ENCODE measurements around the gene METTL21C.

The METTL21C gene

DNA sequence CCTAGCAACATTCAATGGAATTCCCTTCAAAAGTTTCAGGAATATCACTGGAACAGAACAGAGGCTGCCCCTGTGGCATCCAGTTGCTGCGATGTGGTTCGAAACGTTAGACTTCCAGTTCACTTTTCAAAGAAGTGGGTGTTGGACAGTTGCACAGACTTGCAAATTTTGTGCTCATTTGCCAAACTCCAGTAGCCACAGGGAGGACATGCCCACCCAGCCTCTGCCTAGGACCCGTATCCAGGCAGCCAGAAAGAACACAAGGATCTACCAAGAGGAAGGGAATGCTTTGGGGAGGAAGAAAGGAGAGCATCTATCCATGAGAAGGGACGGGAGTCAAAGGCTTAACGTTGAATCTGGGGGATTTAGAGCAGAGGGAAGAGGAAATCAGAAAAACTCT lies at the start of gene METTL21C:
TSS of gene METTL21C (minus strand) at position 108 of the 400 bp plus-strand sequence. CDS start 546 bp downstream, outside the sequence.
- DNase-seq (ENCODE audit: low read depth), result no peak

DNA sequence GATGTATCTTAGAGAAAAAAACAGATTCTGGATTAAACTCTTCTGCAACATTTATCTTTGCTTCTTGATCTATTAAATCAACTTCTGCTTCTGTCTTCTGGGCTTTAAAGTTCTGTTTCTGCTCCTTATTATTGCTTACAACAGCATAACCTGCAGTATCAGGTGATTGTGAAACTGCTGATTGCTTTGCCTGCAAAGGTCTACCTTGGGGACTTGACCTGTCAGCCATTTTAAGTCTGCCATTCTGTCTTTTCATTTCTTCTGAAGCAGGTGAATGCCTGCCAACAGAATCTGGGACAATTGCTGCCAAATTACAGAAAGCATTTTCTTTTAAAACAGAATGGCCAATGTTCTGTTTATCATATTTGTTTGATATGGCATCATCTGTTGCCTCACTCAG lies 47.7 kb upstream of the METTL21C start:
- no peak for DNase-seq (ENCODE audit: low read depth)

DNA sequence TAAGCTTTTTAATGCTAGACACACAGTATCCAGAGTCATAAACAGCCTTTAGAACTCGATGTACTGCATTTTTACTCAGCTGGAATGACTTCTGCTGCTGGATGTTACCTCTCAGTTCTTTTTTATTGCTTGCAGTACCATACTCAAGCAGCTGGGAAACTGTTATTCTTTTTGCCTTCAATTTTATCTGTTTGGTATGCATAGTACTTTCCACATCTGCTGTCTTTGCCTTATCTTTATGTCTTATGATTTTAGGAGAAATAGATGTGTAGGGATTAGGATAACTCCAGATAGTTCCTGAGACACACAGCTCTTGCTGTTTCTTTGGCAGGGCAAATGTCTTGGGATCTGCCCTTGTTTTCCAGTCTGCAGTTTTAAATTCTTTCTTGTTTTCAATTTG lies 47.3 kb upstream of the METTL21C start:
- DNase-seq (ENCODE audit: low read depth), result no peak

GRCh38 chr13:102729560-102730270 lies 34.9 kb upstream of the METTL21C start:
- no peak for DNase-seq (ENCODE audit: low read depth)

GRCh38 chr13:102726430-102726829 lies 31.6 kb upstream of the METTL21C start:
- DNase-seq (ENCODE audit: low read depth), result no peak

- DNase-seq (ENCODE audit: low read depth), result no peak
These were observed 30.1 kb upstream of the METTL21C start for GRCh38 chr13:102724923-102725322.

DNA sequence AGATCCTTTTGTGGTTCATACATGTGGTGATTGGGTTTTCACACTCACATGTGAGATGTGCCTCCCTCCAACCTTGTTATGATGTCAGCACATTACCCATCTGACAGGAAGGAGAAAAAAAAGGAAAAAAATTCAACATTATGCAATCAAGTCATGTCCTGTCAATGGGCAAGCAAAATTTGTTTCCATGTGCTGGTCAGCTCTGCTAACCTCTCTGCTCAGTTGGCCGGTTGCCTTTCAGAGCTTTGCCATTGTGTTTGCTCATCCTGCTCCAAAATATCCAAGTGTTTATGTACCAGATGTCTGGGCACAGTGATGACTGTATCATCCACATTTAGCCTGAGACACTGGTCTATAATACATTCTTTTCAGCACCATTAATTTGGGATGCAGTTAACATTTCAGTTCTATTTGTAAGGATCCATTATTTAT lies 27.0 kb upstream of the METTL21C start:
- DNase-seq (ENCODE audit: low read depth), result no peak

GRCh38 chr13:102718746-102719145 lies 23.9 kb upstream of the METTL21C start:
- no peak for DNase-seq (ENCODE audit: low read depth)

DNA sequence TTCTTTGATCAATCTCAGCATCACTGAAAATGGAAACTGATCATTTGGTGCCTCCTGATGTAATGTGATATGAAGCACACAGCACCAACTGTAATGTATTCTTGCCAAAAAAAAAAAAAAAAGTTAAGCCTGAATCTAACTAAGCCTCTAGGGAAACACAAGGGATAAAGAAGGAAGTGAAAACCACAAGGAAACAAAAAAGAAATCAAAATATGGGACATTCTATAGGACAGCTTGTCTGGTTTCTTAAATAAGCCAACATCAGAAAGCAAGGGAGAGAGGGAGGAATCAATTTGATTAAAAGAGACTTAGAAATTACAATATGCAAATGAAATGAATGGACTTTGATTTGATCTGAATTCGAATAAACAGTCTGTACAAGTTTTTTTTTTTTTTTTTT lies 20.6 kb upstream of the METTL21C start:
- DNase-seq (ENCODE audit: low read depth), result no peak

DNA sequence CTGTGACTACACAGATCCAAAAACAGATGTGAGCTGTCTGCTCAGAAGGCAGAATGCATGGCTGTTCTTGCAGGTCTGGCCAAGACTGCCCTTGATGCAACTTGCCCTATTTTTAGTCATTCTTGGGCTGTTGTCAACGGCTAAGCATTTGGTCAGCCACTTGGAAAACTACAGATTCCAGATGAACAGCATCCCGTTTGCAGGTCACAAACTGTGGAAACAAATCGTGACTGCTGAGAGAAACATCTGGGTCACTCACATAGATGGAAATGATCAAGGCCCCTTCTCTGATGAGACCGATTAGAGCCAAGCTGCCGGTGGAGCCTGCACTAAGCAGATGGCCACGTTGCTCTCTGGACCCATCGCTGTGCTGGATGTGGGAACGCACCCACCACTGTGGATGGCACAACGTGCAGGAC lies 15.4 kb upstream of the METTL21C start:
- DNase-seq (ENCODE audit: low read depth), result no peak

DNA sequence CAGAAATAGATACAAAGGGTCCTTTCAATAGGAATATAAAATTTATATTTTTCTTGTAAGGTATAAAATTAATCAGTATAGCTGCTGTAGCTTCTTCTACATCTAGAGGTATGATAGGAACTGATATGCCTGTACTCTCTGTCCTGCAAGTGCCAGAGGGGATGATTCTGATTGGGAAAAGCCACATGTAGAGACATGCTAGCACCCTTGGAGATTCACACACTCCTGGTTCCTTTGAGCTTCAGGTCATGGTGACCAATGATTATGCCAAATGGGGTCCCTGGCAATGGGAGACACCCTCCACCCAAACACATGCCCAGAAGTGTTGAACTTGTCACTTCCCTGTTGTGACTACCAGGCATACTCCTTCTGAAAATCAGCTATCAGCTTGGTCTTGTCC lies 14.7 kb upstream of the METTL21C start:
- no peak for DNase-seq (ENCODE audit: low read depth)

DNA sequence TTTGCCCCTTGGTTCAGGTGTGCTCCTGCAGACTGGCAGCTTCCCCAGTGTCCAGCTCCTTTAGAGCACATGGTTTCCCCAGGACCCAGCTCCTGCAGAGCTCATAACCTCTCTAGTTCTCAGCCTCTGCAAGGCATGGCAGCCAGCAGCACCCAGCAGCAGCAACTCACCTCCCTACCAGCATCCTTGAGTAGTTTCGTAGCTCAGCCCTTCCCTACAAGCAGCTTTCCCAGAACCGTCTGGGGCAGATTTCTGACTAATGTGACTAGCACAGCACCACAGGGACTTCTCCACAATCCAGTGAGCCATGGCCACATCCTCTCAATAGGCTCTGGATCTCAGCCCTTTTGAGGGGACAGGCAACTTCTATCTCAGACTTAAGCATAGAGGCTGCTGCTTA lies 14.1 kb upstream of the METTL21C start:
- DNase-seq (ENCODE audit: low read depth), result no peak

GRCh38 chr13:102708211-102708610 lies 13.4 kb upstream of the METTL21C start:
- no peak for DNase-seq (ENCODE audit: low read depth)

DNA sequence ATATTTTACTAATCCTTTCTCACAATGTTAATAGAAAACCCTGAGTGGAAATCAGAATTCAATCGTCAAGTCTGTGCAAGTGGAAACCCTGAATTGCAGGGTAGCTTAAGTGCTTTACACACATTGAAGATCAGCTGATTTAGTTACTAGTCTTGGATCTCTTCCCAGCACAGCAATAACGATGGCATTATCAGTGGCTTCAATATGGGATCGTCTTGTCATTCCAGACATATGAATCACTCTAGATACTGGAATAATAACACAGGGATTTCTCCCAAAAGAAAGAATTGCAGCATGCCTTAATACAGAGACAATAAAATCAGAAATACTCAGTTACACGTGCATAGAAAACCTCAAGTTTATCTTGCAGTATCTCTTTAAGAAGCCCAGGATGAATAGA lies 12.6 kb upstream of the METTL21C start:
- no peak for DNase-seq (ENCODE audit: low read depth)

- no peak for DNase-seq (ENCODE audit: low read depth)
These were observed 9.6 kb upstream of the METTL21C start for GRCh38 chr13:102704238-102705058.

- DNase-seq (ENCODE audit: low read depth), result no peak
These were observed 8.8 kb upstream of the METTL21C start for GRCh38 chr13:102703726-102704035.

DNA sequence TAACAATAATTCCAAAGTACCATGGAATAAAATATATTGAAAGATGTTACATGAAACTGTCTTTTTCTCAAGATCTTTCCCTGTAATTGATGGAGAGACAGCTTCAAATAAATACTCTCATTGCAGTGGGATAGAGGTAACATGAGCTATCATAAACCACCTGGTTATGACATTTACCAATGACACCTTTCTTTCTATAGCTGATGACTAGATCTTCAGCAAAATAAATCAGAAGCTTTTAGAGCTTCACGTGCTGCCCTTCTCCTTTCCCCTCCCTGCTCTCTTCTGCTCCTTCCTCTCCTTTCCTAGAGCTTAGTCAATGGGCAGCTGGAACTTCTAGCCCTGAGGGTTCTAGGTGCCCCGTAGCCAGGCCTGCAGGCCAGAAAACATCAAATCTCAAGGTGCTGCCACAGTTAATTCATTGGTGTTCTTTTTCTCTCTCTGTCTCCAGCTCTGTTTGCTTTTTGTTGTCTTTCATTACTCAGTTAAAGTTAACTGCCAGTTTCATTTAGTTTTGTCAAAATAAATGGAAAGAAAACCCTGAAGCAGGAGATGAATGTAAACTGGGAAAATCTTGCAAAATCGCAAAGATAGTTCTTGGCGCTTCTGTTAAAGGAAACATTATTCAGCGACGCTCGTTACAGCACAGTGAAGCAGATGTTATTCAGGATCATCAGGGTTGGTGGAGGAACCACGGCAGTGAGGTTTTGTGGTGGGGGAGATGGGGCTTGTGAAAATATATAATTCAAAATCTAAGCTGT lies 8.3 kb upstream of the METTL21C start:
- DNase-seq (ENCODE audit: low read depth), result no peak

GRCh38 chr13:102701331-102701730 lies 6.5 kb upstream of the METTL21C start:
- no peak for DNase-seq (ENCODE audit: low read depth)

GRCh38 chr13:102700088-102701031 lies 5.5 kb upstream of the METTL21C start:
- no peak for DNase-seq (ENCODE audit: low read depth)

DNA sequence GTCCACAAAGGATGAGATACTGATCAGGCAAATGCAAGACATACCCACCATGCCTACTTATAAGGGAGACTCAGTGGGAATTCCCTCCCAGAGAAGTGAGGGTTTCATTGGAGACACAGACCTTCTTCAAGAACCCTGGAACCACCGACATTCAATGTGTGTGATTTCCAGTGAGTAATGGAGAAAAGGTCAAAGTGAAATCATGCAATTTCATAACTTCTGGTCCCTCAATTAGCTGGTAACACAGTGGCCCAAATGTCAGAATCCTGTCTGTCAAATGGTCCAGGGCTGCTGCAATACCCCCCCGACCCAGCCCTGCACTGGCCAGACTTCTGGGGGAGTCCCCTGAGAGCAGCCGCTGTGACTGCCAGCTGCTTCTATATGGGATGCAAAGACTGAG lies 4.7 kb upstream of the METTL21C start:
- DNase-seq (ENCODE audit: low read depth), result no peak

DNA sequence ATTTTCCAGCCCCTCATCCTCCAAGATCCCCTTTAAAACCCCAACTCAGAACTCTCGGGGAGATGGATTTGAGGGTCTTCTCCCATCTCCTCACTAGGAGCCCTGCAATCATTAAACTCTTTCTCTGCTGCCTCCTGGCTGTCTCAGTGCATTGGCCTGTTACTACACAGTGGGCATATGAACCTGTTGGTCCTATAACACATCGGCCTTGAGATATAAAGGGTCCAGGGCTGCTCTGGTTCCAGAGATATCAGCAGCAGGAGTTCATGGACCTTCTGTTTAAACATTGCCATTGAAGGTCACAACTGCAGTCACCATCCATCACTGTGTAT lies 3.8 kb upstream of the METTL21C start:
- no peak for DNase-seq (ENCODE audit: low read depth)
